ENCODE measurements around the gene BRINP2. TPM values are rescaled to one million over a fixed set of nuclear protein-coding genes. Genes with fewer than 3 reads are reported as not detected.

Gene BRINP2
- total and polyA plus RNA-seq, 2 of the 8 experiments (the other 6 are each of a cell fraction or from before 2014, with no cell fraction given), result 0.39 to 0.42 TPM

GRCh38 chr1:177183836-177184235 is 13.1 kb downstream of the BRINP2 start:
- no peak overlapping the region for H4K91ac ChIP-seq (replicated peaks; ENCODE audit: insufficient read length, low read length)
- H3K14ac ChIP-seq (ENCODE audit: insufficient read length), result no peak overlapping the region
- no peak for DNase-seq (ENCODE audit: low read depth in 1 of 2, low spot score in 2 of 2)
- H3K4me3 ChIP-seq (ENCODE audit: extremely low read depth in 1 of 4, insufficient read depth in 2 of 4, low read depth in 3 of 4, low read length in 4 of 4), result no peak overlapping the region
- H3K4ac ChIP-seq (replicated peaks; ENCODE audit: insufficient read length, low read depth, low read length), result no peak overlapping the region
- FAIRE-seq, result no peak
- peaks cover 8% of the 10 kb centered on the region; the same call in 1 of the 2 replicates for H3K23me2 ChIP-seq (ENCODE audit: low read depth, low read length)
- H3K56ac ChIP-seq (replicated peaks; ENCODE audit: insufficient read length, low read depth, low read length), result no peak overlapping the region
- no peak overlapping the region for H3K18ac ChIP-seq (ENCODE audit: extremely low read depth, low read length)
- H2BK5ac ChIP-seq (ENCODE audit: low read depth, low read length), result no peak overlapping the region
- WGBS, 2 experiments (ENCODE audit: extremely low coverage in 1 of 2, insufficient coverage in 1 of 2, insufficient read length in 1 of 2, insufficient replicate concordance in 2 of 2, low coverage in 1 of 2, low lambda C conversion rate in 2 of 2, missing lambda C conversion rate in 1 of 2), result 100% methylated on average over 2 of the region's 2 CpGs; no CpG with 5 or more reads in 1 of the 2 experiments
- no peak overlapping the region for H2AK5ac ChIP-seq (ENCODE audit: low read depth, low read length)
- no peak overlapping the region for H3K23ac ChIP-seq (ENCODE audit: insufficient read length)
- peaks cover 2 to 16% (median 14%) of the 10 kb centered on the region in 4 experiments; a peak in 5 of 7 replicates for H3K27me3 ChIP-seq (replicated peaks in 1 of 4; ENCODE audit: control insufficient read depth in 3 of 4, extremely low read depth in 1 of 4, insufficient read depth in 3 of 4, low read length in 3 of 4)
- H3K4me1 ChIP-seq (replicated peaks in 1 of 4; ENCODE audit: control insufficient read depth in 3 of 4, insufficient read depth in 4 of 4, low read length in 3 of 4), result peaks cover 0 to 6% (median 2%) of the 10 kb centered on the region in 4 experiments; a peak in 4 of 7 replicates
- no peaks in the 10 kb centered on the region for H3K9me3 ChIP-seq (ENCODE audit: insufficient read depth in 2 of 2, low read depth in 1 of 2, low read length in 1 of 2)
- no peak overlapping the region for H2BK20ac ChIP-seq (ENCODE audit: low read length)
- H2AFZ ChIP-seq (ENCODE audit: low read length), result no peak overlapping the region
- no peak overlapping the region for H2BK15ac ChIP-seq (ENCODE audit: low read length)
- POLR2A ChIA-PET (ENCODE audit: partially characterized antibody), result interaction anchor here (0.8 to 1.1 kb wide), 2 partner anchors 19 to 70 kb away, joined by 3 read pairs; no protein-coding TSS in a partner anchor
- H3K79me2 ChIP-seq (ENCODE audit: control insufficient read depth in 1 of 2, insufficient read depth in 2 of 2, low read length in 2 of 2), result no peaks in the 10 kb centered on the region
- no peak overlapping the region for H2BK120ac ChIP-seq (replicated peaks; ENCODE audit: low read depth, low read length)
- H3K9ac ChIP-seq (replicated peaks in 1 of 4; ENCODE audit: extremely low read depth in 1 of 4, low read depth in 3 of 4, low read length in 3 of 4), result no peak overlapping the region
- H3K36me3 ChIP-seq (ENCODE audit: control insufficient read depth in 2 of 4, insufficient read depth in 4 of 4, low read length in 3 of 4), result no peaks in the 10 kb centered on the region
- no peak overlapping the region for H4K8ac ChIP-seq (ENCODE audit: extremely low read depth, insufficient read depth, low read length)
- CTCF ChIA-PET (ENCODE audit: partially characterized antibody), result interaction anchor here (0.6 to 5.3 kb wide), 10 partner anchors 9 to 1118 kb away, joined by 3 to 70 read pairs (median 4); partner anchors contain the start of genes ASTN1 and BRINP2
- no peak for TF ChIP-seq BRCA1 (IDR thresholded peaks at IDR 0.05; ENCODE audit: low read depth, low read length)
- TF ChIP-seq NRF1 (IDR thresholded peaks at IDR 0.05; ENCODE audit: low read depth, low read length), result no peak
- TF ChIP-seq SIN3A (conservative IDR thresholded peaks at IDR 0.05 in 1 of 2, IDR thresholded peaks at IDR 0.05 in 1 of 2; ENCODE audit: low read depth in 1 of 2, low read length in 2 of 2), result no peak
- TF ChIP-seq GABPA (IDR thresholded peaks at IDR 0.05; ENCODE audit: borderline replicate concordance, insufficient read depth, low read length), result no peak
- no peak for TF ChIP-seq NANOG (IDR thresholded peaks at IDR 0.05; ENCODE audit: insufficient read depth, low read depth, low read length, poor library complexity, severe bottlenecking)
- no peak for TF ChIP-seq KDM1A (IDR thresholded peaks at IDR 0.05; ENCODE audit: borderline replicate concordance, low read length)
- no peak for TF ChIP-seq POU5F1 (IDR thresholded peaks at IDR 0.05; ENCODE audit: low read depth, low read length)
- no peak for TF ChIP-seq MAFK (IDR thresholded peaks at IDR 0.05; ENCODE audit: low read depth, low read length)
- no peak for TF ChIP-seq EGR1 (IDR thresholded peaks at IDR 0.05; ENCODE audit: borderline replicate concordance, low read depth, low read length)
- TF ChIP-seq CBX8 (IDR thresholded peaks at IDR 0.05; ENCODE audit: borderline replicate concordance, low read depth, low read length), result no peak
- TF ChIP-seq SRF (IDR thresholded peaks at IDR 0.05; ENCODE audit: low read depth, low read length), result no peak
- TF ChIP-seq RXRA (IDR thresholded peaks at IDR 0.05; ENCODE audit: insufficient read depth, low read depth, low read length), result no peak
- no peak for TF ChIP-seq SP2 (IDR thresholded peaks at IDR 0.05; ENCODE audit: low read length)
- no peak for TF ChIP-seq SP4 (IDR thresholded peaks at IDR 0.05; ENCODE audit: low read length)
- H4K5ac ChIP-seq (ENCODE audit: insufficient read length, low read depth, low read length), result no peak overlapping the region
- no peak overlapping the region for H3K4me2 ChIP-seq (ENCODE audit: insufficient read depth in 1 of 2, low read depth in 2 of 2, low read length in 2 of 2)
- no peaks in the 10 kb centered on the region for H3K79me1 ChIP-seq (ENCODE audit: low read depth, low read length)
- no peaks in the 10 kb centered on the region for H4K20me1 ChIP-seq (replicated peaks in 1 of 2; ENCODE audit: control insufficient read depth in 1 of 2, insufficient read depth in 2 of 2, low read length in 2 of 2)
- H3K27ac ChIP-seq (ENCODE audit: low read depth, low read length), result no peak overlapping the region
- no peak overlapping the region for H2BK12ac ChIP-seq (ENCODE audit: low read depth, low read length)

Measured in H1 (cell line).